Bladder microvascular endothelial cell (primary cell): Measurements from ENCODE around the gene SOHLH1. TPM values are rescaled to one million over a fixed set of nuclear protein-coding genes. Genes with fewer than 3 reads are reported as not detected.

Experiments used
- total RNA-seq: library from RNA; depleted of rRNA; stranded (reverse); fragments of >200 nt; gene quantifications from 2 replicates; pipeline ENCODE4 v1.2.3, GENCODE V29; 2014

SOHLH1 gene, protein sequence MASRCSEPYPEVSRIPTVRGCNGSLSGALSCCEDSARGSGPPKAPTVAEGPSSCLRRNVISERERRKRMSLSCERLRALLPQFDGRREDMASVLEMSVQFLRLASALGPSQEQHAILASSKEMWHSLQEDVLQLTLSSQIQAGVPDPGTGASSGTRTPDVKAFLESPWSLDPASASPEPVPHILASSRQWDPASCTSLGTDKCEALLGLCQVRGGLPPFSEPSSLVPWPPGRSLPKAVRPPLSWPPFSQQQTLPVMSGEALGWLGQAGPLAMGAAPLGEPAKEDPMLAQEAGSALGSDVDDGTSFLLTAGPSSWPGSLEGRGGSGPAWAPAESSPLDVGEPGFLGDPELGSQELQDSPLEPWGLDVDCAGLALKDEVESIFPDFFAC
- not detected in 2 replicates for total RNA-seq

GRCh38 chr9:135699440-135699839 is at the start of gene SOHLH1:
SOHLH1 (minus strand) TSS chr9:135699481; CDS start chr9:135699467, 14 bp downstream.

GRCh38 chr9:135701959-135702721 is 2.9 kb upstream of the SOHLH1 start, which contains the start of gene KCNT1:
KCNT1 (plus strand) TSS chr9:135702185; CDS start chr9:135702259, 74 bp downstream.

DNA sequence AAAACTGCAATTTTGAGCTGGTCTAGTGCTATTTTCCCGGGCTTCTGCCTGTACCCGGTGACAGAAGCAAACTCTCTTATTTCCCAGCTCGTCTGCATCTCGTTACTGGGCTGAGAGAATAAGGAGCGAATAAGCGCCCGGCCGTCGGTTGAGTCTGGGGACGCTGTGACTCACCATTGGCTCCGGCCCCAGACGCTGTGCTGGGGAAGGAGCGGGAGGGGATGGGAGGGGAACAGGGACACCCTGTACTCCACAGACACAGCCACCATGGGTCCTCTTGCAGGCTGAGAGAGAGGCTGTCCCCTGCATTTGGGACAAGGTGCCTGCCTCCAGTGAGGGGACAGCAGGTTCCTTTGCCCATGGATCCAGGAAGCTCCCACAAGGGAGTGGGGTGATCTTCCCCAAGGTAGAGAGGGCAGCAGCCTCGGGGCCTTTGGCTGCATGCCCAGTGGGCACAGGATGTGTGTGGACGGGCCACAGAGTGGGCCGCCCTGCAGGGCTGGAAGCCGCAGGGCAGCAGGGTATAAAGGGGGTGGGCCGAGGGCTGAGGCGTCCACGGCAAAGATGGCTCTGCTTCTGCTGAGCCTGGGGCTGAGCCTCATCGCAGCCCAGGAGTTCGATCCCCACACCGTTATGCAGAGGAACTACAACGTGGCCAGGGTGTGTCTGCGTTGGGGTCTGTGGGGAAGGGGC is 36.4 kb downstream of the SOHLH1 start, which contains the start of gene LCN9:
Gene LCN9, plus strand, starts transcription at position 552 of the 693 bp plus-strand sequence. Its CDS starts 13 bp downstream, at position 565.

Other genes starting within 250 kb of the SOHLH1 start
- gene PPP1R26, start 219.7 kb downstream of the SOHLH1 start, total RNA-seq: 11.5 and 17.8 TPM in 2 replicates
- gene MRPS2, start 198.8 kb downstream of the SOHLH1 start, total RNA-seq: 10.8 and 15.1 TPM in 2 replicates
- not detected in 2 replicates for gene LCN1, start 178.0 kb downstream of the SOHLH1 start, total RNA-seq
- gene OBP2A, start 153.4 kb downstream of the SOHLH1 start, total RNA-seq: not detected in 2 replicates
- not detected in 2 replicates for gene PAEP, start 137.7 kb downstream of the SOHLH1 start, total RNA-seq
- gene GLT6D1, start 59.9 kb downstream of the SOHLH1 start, total RNA-seq: not detected in 2 replicates
- not detected in 2 replicates for gene LCN9, start 36.2 kb downstream of the SOHLH1 start, total RNA-seq
- gene KCNT1, start 2.7 kb upstream of the SOHLH1 start, total RNA-seq: not detected in 2 replicates
- gene CAMSAP1, start 208.1 kb upstream of the SOHLH1 start, total RNA-seq: 11.5 and 18.9 TPM in 2 replicates